H54 (cell line): ENCODE results near the gene RDM1.

Experiments used
- DNase-seq: peaks from one replicate; pipeline ENCODE4 v3.0.0; 2011; ENCODE audit warnings: low spot score, mixed read lengths; ENCODE audit not compliant: insufficient read length
- FAIRE-seq: peaks from 3 replicates; lab custom pipeline; 2011; peaks lifted over from hg19 to GRCh38; lab: Jason Lieb, UNC
- POLR2A ChIP-seq: IDR thresholded peaks from 2 replicates; pipeline ENCODE4 v1.6.1; 2011; ENCODE audit warnings: low read depth, mild to moderate bottlenecking, low read length

Gene RDM1

DNA sequence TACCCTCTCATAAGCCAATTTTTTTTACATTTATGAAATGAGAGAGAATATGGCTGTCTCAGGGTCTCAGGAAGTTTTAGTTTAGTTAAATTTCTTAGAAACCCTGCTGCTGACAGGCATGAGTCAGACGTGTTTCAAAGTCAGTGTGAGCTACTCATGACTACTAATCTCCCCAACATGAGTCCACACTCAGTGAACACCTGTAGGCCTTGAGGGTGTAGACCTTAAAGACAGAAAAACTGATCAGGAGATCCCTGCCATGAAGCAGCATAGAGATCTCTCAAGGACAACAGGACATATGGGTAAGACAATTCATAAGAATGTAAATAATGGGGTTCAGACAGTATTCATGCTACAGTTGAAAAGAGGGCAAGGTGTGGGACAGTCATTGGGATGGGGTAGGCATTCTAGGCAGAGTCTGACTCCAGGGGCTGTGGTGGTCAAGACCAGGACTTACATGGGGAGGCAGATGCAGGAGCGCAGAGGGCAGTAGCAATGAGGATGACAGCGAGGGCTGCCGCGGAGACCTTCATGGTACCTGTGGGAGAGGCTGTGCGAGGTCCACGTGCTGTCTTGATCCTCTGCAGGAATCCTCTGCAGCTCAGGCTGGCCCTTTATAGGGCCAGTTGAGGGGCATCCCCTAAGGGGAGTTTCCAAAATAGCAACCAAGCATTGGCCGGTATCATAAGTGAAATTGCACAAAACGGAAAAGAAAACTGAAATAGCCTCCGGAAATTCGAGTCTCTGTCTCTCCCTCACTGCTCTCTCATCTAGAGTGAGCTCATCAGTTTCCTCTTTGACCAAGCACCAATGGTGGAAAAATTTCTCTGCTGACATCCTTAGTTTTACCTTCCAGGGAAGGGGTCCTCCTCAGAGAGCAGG lies 50.6 kb downstream of the RDM1 start, which contains the start of gene CCL5:
TSS of gene CCL5 (minus strand) at position 588 of the 882 bp plus-strand sequence.
- FAIRE-seq (no peak), DNase-seq (no peak)
- TF ChIP-seq POLR2A: no peak

GRCh38 chr17:35878361-35878760 lies 52.2 kb downstream of the RDM1 start:
- DNase-seq (no peak), FAIRE-seq (no peak)
- TF ChIP-seq POLR2A: no peak

DNA sequence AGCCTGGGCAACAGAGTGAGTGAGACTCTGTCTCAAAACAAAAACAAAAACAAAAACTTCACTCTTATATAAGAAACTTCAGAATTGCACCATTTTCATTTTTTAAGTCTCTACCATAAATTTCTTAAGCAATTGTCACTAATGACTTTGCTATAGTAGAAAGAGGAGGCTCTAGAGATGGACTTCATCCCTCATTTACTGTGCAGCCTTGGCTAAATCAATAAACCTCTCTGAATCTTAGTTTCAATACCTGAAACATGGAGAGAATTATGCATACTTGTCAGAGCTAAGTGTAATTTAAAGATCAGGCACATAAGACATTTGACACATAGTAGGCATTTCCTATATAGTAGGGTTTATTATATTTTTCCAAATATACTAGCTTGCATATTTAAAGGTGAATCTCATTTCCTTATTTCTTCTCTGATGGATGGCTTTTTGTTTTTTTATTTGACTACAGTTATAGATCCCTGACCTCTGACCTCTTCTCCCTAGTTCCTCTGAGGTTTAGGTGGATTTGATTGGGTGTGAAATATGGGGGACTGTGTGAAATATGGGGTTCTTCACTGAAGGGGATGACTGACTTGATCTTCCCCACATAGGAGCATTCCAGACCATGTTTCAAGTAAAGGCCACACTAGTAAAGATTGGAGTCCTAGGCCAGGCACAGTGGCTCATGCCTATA lies 53.1 kb downstream of the RDM1 start:
- no peak for FAIRE-seq
- TF ChIP-seq POLR2A: no peak
- no peak for DNase-seq

DNA sequence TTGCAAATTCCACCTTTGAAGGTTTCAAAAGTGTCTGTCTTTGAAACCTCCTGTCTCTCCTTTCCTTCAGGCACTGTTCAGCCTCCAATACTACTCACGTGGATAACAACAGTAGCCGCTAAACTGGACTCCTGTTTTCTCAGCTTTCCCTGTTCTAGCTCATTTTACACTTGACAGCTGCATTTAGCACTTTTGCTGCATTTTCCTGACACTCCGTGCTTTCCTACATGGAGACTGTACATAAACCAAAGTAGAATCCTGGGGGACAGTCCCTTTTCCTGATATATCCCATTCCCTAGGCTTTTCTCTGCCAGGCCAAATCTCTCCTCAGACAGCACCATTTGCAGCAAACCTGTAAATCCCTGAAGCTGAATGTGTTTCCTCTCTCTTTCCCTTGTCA lies 54.0 kb downstream of the RDM1 start:
- FAIRE-seq: no peak
- no peak for TF ChIP-seq POLR2A
- no peak for DNase-seq

GRCh38 chr17:35875800-35876139 lies 54.8 kb downstream of the RDM1 start:
- no peak for FAIRE-seq
- TF ChIP-seq POLR2A: no peak
- DNase-seq: no peak

DNA sequence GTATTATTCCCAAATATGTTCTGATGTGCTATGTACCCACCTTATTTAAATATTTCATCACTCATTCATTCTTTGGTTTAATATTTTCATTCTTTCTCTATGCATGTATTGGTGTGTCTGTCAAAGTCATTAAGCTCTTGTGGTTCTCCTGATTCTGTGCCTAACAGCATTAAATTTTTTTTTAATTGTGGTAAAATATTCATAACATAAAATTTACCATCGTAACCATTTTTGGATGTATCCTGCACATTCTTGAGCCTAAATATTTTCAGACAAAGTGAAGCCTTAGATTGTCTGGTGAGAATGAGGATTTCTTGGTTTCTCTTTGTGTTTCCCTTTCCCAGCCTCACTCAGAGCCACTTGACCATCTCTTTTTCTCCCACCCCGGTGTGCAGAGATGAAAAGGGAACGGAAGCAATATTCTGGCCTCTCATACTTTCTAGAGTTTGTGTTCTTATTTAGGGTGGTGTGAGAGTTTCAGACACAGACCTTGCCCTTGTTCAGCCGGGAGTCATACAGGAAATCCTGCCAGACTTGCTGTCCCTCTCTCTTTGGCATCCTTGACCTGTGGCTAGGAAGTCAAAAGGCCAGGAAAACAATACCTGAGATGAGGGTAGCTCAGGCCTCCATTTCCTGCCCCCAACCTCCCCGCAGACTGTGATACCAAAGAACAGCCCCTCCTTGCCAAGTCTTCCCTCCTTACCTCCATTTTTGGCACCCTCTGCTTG lies 55.3 kb downstream of the RDM1 start:
- DNase-seq (no peak), FAIRE-seq (no peak)
- TF ChIP-seq POLR2A: no peak

GRCh38 chr17:35872196-35872980 lies 58.2 kb downstream of the RDM1 start:
- FAIRE-seq (no peak), DNase-seq (no peak)
- no peak for TF ChIP-seq POLR2A

DNA sequence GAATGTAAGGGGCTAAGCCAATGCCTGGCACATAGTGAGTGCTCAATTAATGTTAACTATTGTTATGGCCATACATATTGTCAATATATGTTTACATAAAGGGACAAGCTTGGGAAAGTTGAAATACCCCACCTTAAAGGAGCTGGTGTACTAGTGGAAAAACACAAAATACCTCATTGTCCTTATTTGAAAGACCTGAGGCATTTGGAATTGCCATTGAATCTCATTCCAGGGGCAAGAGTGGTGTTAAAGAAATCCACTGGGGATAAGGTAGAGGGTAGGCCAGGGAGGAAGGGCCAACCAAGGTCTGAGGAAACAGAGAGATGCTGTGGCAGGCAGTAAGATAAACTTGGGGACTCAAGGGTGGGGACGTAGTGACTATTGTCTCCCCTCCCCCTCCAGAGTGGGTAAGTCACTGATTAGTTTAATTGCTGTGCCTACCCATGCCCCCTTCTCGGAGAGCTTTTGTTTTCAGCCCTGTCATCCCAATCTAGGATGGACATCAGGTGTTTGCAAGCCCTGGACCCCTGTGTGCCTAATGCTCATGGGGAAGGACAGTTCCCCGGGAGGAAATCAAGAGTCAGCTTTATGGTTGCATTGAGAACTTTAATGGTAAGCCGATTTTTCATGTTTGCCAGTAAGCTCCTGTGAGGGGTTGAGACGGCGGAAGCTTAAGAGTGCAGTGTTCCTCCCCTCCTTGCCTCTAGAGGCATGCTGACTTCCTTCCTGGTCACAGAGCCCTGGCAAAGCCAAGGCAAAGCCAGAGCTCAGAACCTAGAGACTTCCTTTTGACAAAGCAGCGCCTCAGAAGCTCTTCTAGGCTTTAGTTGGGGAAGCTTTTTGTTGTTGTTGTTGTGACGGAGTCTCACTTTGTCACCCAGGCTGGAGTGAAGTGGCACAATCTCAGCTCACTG lies 59.4 kb downstream of the RDM1 start:
- TF ChIP-seq POLR2A: no peak
- FAIRE-seq (no peak), DNase-seq (no peak)

- DNase-seq: no peak
- no peak for FAIRE-seq
- no peak for TF ChIP-seq POLR2A
Observed at GRCh38 chr17:35868737-35869136, 61.8 kb downstream of the RDM1 start, which contains the start of gene HEATR9. TSS of gene HEATR9 (minus strand) at chr17:35868891. CDS start at chr17:35868742, 149 bp downstream.
